RWPE2 (cell line): ENCODE results near the gene URGCP.
A peak's percentile ranks its signal among the peaks of the same experiment; 100 is the strongest.

ENCODE experiments used
- ATAC-seq: fragments of 200-7000 bp; cut with Tn5 transposase; 3 replicates; pipeline ENCODE4 v1.9.1; 2021; ENCODE audit warnings: low read depth
- DNase-seq: peaks from one replicate; pipeline ENCODE4 v3.0.0-alpha.2; 2020; ENCODE audit warnings: low spot score
- H3K27ac ChIP-seq: fragments of 450-650 bp; 2 replicates; pipeline ENCODE4 v1.5.1; 2017; ENCODE audit warnings: mild to moderate bottlenecking; ENCODE audit not compliant: poor library complexity, severe bottlenecking
- H3K27me3 ChIP-seq: fragments of 250-450 bp; sonication (Bioruptor Pico); 2 replicates; pipeline ENCODE4 v1.5.1; 2021; ENCODE audit warnings: mild to moderate bottlenecking, moderate library complexity; ENCODE audit not compliant: insufficient read depth, poor library complexity, severe bottlenecking
- H3K36me3 ChIP-seq: fragments of 250-450 bp; sonication (Bioruptor Pico); 2 replicates; pipeline ENCODE4 v1.5.1; 2020; ENCODE audit warnings: low read depth, mild to moderate bottlenecking, moderate library complexity
- H3K4me1 ChIP-seq: fragments of 250-450 bp; sonication (Bioruptor Pico); 2 replicates; pipeline ENCODE4 v1.5.1; 2021; ENCODE audit warnings: mild to moderate bottlenecking, moderate library complexity; ENCODE audit not compliant: insufficient read depth, poor library complexity, severe bottlenecking
- H3K4me3 ChIP-seq: fragments of 250-450 bp; sonication (Bioruptor Pico); 2 replicates; pipeline ENCODE4 v1.5.1; 2021; ENCODE audit warnings: mild to moderate bottlenecking, moderate library complexity; ENCODE audit not compliant: severe bottlenecking
- H3K9me3 ChIP-seq: fragments of 250-450 bp; sonication (Bioruptor Pico); 2 replicates; pipeline ENCODE4 v1.5.1; 2021; ENCODE audit warnings: mild to moderate bottlenecking, moderate library complexity; ENCODE audit not compliant: severe bottlenecking
- TF ChIP-seq, protein P1 (sequence below): fragments of 450-650 bp; IDR thresholded peaks from one replicate; pipeline ENCODE4 v1.5.1; 2017; ENCODE audit warnings: mild to moderate bottlenecking, moderate library complexity; ENCODE audit not compliant: poor library complexity, severe bottlenecking

Gene URGCP

DNA sequence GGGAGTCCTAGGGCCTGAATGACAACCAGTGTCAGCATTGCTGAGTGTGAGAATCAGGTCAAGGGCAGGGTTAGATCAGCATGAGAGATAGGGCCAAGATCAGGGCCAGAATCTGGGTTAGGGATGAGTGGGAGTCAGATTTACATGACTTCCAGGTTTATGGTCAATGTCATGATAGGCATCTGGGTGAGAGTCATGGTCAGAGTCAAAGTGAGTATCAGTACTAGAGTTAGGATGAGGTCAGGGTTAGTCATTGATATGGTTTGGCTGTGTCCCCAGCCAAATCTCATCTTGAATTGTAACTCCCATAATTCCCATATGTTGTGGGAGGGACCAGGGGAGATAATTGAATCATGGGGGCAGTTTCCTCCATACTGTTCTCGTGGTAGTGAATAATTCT, 49.4 kb downstream of the URGCP start:
- Histone ChIP-seq H3K4me1 (no peaks in the 10 kb centered on the region), H3K9me3 (no peaks in the 10 kb centered on the region), H3K27ac (no peak overlapping the region), H3K36me3 (no peaks in the 10 kb centered on the region), H3K4me3 (no peak overlapping the region), H3K27me3 (no peaks in the 10 kb centered on the region)
- DNase-seq (no peak), ATAC-seq (peak; percentile 25; the same call in 1 of the 3 replicates)
- TF ChIP-seq, protein P1, sequence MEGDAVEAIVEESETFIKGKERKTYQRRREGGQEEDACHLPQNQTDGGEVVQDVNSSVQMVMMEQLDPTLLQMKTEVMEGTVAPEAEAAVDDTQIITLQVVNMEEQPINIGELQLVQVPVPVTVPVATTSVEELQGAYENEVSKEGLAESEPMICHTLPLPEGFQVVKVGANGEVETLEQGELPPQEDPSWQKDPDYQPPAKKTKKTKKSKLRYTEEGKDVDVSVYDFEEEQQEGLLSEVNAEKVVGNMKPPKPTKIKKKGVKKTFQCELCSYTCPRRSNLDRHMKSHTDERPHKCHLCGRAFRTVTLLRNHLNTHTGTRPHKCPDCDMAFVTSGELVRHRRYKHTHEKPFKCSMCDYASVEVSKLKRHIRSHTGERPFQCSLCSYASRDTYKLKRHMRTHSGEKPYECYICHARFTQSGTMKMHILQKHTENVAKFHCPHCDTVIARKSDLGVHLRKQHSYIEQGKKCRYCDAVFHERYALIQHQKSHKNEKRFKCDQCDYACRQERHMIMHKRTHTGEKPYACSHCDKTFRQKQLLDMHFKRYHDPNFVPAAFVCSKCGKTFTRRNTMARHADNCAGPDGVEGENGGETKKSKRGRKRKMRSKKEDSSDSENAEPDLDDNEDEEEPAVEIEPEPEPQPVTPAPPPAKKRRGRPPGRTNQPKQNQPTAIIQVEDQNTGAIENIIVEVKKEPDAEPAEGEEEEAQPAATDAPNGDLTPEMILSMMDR = no peak

DNA sequence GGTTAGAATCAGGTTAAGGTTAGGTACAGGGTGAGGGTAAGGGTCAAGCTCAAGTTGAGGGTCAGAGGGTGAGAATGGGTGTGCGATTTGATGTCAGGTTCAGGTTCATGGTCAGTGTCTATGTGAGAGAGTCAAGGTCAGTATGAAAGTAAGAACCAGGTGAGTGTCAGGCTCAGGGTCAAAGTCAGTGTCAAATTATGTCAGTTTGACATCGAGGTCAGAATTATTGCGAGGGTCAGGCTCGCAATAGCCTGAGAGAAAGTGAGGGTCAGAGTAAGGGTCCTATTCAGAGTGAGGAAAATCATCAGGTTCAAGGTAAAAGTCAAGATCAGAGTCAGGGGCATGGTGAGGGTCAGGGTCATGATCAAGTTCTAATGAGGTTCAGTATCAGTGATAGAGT, 50.1 kb downstream of the URGCP start:
- Histone ChIP-seq H3K27ac (no peak overlapping the region), H3K4me1 (no peaks in the 10 kb centered on the region), H3K36me3 (no peaks in the 10 kb centered on the region), H3K9me3 (no peaks in the 10 kb centered on the region), H3K27me3 (no peaks in the 10 kb centered on the region), H3K4me3 (no peak overlapping the region)
- no peak for DNase-seq
- ATAC-seq = no peak
- TF ChIP-seq, protein P1 = no peak

DNA sequence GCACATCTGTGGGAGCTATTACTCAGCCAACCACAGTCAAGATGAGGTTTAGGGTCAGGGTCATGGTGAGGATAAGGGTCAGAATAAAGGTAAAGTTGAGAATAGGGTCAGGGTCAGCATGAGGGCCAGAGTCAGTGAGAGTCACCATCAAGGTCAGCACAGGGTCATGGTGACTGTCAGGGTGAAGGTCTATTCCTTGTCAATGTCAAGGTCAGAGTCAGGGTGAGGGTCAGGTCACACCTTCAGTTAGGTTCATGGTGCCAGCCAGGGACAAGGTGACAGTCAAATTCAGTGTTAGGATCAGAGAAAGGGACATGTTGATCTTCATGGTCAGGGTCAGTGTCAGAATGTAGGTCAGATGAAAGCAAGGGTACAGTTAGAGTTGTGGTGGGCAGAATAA, 51.2 kb downstream of the URGCP start:
- Histone ChIP-seq H3K4me3 (no peak overlapping the region), H3K27ac (no peak overlapping the region), H3K27me3 (no peaks in the 10 kb centered on the region), H3K4me1 (no peaks in the 10 kb centered on the region), H3K36me3 (no peaks in the 10 kb centered on the region), H3K9me3 (no peaks in the 10 kb centered on the region)
- no peak for ATAC-seq
- TF ChIP-seq, protein P1 = no peak
- no peak for DNase-seq

GRCh38 chr7:43851805-43852204, 54.6 kb downstream of the URGCP start:
- no peak for ATAC-seq
- TF ChIP-seq, protein P1 = no peak
- no peaks in the 10 kb centered on the region for H3K9me3 ChIP-seq
- H3K4me1 ChIP-seq = no peaks in the 10 kb centered on the region
- no peak for DNase-seq
- H3K4me3 ChIP-seq = no peak overlapping the region
- H3K27ac ChIP-seq = no peak overlapping the region
- no peaks in the 10 kb centered on the region for H3K36me3 ChIP-seq
- H3K27me3 ChIP-seq = no peaks in the 10 kb centered on the region

DNA sequence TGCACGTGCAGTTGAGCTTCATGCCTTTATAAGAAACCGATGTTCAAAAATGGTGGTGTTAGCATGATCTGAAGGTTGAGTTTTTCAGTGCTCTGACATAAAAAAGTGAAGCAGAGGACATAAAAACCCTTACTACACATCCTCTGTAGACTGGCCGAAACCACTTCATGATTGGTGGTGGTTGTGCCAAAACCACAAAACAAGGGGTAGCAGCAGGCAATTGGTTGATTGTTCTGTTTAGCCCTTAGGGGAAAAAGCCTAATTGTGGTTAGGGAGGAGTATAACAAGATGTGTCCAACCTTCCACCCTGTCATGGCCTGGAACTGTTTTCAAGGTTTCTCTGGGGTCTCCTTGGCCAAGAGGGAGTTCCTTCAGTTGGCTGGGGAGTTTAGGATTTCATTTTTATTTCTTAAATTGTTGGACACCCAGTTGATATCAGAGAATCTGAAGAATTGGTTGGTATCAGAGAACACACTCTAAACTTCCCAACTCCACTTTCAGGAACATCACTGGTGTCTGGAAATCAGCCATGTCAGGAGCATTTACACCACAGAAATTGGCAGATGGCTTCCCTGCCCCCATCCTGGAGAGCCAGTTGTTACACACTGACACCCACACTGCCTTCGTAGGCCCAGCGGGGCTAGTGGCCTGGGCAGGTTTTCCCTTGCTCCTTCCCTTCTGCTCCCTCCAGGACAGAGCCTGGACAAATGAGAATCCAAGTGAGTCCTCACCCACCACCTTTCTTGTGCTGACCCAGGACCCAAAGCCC, 55.9 kb downstream of the URGCP start:
- H3K27me3 ChIP-seq = no peaks in the 10 kb centered on the region
- ATAC-seq (no peak), DNase-seq (no peak)
- H3K4me1 ChIP-seq = no peaks in the 10 kb centered on the region
- no peak overlapping the region for H3K27ac ChIP-seq
- H3K9me3 ChIP-seq = no peaks in the 10 kb centered on the region
- TF ChIP-seq, protein P1 = no peak
- no peaks in the 10 kb centered on the region for H3K36me3 ChIP-seq
- no peak overlapping the region for H3K4me3 ChIP-seq
